Activated T-cell treated with anti-CD3 and anti-CD28 coated beads for 24 hours (primary cell): ENCODE measurements around the gene IPO4.

Experiments used
- DNase-seq: peaks from one replicate; pipeline ENCODE4 v3.0.0-alpha.2; 2020; ENCODE audit warnings: low read depth

The IPO4 gene

GRCh38 chr14:24194873-24195185 is 6.2 kb upstream of the IPO4 start:
- DNase-seq, result no peak

- no peak for DNase-seq
Measured at GRCh38 chr14:24194186-24194872, 5.7 kb upstream of the IPO4 start.

GRCh38 chr14:24192933-24193332 is 4.3 kb upstream of the IPO4 start:
- DNase-seq, result no peak

DNA sequence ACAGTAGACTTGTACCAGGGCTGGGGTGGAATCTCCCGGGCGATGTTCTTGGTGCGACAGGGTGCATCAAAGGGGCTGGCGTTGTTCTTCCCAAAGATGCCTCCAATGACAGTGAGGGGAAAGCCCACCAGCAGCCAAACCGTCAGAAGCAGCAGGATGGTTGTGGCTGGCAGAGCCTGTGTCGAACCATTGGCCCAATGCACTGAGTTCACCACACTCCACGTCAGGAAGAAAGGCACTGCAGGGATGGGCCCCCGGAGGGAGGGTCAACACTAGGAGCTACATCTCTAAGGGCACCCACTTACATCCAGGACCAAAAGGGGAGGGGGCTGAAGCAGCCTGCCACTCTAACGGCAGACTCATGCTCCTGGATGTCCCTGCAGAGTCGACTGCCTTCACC is 1.8 kb upstream of the IPO4 start:
- DNase-seq, result no peak

GRCh38 chr14:24189460-24189859 is 844 bp upstream of the IPO4 start:
- no peak for DNase-seq

DNA sequence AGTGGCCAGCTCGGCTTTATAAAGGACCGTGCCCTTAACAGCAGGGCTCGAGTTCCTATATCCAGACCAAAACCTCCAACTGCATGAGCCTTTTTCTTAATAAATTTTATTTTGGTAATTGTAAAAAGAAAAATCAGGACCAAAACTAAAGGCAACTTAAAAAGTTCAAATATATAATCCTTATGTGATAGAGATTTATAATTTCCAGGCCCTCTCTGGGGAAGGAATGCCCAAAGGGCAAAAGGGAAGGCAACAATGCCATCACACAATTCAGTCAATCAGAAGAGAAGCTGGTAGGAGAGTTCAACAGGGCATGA is 401 bp upstream of the IPO4 start:
- no peak for DNase-seq

- DNase-seq, result no peak
Measured at GRCh38 chr14:24187539-24187915, 1.1 kb downstream of the IPO4 start.

DNA sequence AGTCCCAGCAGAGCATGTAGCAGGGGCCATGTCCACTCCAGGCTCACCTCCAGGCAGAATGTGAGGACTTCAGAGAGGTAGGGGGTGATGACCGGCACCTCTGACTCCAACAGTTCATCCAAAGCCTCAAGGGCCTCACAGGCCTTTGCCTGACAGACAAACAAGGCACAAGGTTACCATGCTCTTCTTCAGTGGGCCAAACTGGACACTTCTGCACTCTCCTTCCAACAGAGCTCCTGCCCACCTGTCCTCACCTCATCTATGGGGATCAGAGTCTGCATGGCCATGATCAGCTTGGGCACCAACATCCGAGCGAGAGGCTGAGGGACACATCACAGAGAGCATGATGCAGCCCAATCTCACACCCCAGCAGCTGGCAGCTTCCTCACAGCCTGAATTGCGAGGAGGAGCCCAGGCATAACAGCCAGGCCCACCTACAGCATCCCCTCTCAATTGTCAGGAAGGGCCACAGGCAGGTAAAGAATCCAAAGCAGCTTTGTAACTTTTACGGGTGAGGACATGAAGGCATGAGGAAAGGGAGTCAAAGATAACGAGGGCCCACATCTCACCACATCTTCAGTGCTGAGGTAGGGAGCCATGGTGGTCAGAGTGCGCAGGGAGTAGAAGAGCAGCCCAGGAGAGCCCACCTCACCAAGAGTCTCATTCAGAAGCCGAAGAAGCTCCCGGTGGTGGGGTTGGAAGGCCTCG is 1.6 kb downstream of the IPO4 start:
- DNase-seq, result no peak

GRCh38 chr14:24185741-24186140 is 2.9 kb downstream of the IPO4 start:
- no peak for DNase-seq

DNA sequence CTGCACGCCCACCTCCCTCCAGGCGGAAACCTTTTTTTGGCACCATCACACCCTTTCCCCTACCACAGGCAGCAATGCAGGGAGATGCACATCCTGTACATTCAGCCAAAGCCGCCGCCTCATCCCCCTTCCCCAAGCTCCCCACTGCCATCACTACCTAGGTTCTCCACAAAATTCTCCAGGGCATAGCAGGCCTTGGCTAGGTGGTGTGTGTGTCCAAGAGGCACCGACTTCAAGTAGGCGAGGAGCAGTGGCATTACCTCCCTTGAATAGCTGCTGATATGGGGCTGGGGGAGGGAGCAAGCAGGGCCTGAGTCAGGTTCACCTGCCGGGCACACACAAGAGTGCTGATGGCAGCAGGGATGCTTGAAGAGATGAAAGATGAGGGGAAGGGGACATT is 3.6 kb downstream of the IPO4 start:
- DNase-seq, result no peak

DNA sequence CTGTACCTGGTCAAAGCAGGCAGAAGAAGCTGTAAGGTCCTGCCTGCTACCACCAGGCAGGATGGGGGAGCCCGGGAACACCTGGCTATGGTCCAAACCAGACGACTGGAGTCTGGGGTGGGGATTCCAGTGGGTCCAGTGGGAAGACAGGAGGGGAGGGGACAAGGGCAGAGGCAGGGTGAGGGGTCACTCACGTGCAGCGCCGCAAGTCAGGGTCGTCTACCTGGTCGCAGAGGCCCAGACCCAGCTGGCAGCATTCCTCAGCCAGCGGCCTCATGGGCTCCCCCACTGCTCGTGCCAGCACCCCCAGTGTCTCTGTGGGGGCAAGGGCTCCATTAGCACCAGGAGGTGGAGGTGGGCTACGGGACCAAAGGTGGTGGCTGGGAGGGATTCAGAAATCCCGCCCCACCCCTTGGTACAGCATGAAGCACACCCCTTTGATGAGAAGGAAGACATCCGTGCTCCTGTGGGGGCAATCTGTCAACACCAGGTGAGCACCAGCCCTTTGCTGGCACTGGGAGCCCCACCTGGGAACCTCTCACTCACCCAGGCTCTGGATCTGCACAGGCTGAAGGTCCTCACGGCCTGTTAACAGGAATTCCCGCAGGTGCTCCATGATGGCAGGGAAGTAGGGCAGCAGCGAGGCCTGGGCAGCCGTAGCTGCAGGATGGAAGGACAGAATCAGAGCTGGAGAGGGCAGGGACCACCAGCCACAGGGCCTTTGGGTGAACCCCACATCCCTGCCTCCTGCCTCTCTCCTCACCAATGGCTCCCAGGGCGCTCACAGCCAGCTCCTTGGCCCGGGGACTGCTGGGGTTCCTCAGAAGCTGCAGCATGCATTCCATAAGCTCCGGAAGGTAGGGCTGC is 4.3 kb downstream of the IPO4 start:
- no peak for DNase-seq

DNA sequence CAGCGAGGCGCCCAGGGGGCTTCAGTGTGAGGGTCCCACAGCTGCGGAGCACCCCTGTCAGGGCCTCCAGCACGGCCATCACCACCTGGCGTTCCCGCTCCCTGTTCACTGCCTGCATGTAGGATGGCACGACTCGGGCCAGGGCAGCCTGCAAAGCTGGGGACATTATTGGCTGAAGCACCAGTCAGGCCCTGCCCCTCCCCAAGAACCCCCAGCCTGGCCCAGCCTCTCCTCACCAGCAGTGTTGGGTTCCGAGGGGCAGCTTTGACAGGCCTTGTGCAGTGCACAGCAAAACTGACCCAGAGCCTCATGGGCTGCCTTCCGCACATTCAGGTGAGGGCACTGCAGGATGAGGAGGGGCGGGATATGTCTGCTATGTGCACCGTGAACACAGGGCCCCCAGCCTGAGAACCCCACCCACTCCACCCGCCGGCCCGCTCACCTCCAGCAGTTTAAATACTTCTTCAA is 5.6 kb downstream of the IPO4 start:
- DNase-seq, result no peak

DNA sequence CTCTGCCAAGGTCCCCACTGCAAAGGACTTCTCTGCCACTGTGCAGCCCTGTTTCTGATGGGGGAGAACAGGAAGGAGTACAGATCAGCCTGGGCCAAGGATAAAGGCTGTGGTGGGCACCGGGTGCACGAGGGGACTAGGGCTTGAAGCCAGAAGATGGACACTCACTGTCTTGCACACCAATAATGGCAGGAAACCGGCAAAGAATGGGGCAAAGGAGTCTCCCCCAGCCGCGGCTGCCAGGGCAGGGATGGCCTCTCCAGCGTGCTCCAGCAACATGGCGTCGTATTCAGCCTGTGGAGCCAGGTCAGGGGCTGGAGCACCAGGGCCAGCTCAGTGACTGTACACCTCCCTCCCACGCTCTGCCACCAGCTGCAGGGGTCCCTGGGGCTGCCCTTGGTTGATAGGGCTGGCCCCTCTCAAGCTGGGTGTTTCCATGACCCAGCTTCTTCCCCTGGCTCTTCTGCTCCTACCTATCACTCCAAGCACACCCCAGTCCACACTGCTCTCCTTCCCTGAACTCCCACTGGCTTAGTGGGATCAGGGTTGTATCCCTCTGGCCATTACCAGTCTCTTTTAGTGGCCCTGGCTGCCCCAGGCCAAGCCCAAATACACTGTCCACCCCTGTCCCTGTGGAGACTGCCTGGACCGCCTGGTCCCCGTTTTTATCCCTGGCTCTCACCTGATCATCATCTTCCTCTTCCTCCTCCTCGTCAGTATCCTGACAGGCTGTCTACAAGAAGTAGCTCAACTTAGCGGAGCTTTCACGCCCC is 6.3 kb downstream of the IPO4 start:
- DNase-seq, result no peak

DNA sequence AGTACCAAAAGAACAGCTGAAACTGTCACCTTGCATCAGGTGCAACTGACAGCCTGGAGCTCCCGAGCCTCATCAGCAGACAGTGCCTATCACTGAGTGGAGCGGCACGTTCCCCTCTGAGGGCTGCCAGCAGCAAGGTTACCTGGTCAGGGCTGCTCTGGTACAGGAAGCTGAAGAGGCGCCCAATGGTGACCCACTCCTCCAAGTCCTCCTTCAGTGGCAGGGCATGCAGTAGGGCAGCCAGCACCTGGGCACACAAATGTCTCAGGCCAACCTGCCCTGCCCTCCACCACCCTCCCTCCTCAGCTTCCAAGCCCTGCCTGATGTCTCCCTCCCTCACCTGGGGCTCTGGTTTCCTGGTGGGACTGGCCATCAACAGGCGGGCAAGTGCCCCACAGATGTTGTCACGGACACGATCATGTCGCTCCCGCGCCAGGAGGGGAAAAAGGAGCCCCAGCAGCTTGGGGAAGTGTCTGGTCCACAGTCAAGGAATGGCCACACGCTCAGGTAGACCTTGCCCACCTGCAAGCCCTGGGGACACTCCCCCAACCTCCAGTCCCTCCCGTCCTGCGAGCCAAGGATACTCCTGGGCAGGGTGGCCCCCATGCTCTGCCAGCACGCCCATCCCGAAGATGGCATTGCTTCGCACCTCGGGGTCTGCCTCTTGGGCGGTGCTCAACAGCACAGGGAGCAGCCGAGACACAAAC is 7.1 kb downstream of the IPO4 start:
- DNase-seq, result no peak

DNA sequence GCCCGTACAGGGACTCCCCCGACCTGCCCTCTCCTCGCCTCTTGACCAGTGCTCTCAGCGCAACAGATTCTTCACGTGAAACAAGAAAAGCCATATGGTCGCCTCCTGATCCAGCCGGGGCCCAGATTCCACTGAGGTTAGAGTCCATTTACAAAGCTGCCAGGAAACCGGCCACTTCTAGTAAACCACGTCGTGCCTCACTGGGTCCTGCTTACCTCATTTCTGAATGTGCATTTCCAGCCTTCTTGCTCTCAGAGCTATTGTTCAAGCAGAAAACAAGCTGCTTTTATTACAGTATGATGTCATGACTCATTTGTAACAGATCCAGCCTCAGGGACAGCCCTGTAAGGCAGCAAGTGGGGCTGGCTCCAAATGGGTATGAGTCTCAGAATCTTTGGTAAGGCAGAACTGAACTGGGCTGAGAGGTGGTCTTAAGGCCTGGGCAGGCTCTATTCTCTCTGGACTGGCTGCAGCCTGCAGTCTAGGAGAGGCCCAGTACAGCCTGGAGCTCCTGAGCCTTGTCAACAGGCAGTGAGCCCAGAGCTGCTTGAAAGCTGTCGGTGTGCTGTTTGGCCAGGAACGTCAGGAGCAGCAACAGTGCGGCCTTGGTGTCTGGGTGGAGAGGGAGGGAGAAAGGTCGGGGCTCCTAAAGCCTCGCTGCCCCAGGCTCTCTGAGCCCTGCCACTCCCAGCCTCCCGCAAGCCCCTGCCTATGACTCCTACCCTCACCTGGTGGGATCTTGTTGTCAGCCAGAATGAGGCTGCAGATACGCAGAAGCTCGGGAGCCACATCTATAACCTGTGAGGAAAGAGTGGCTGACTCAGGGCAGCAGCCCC is 8.4 kb downstream of the IPO4 start:
- no peak for DNase-seq

GRCh38 chr14:24179294-24179960 is 9.2 kb downstream of the IPO4 start:
- DNase-seq, result no peak

- DNase-seq, result no peak
Measured at GRCh38 chr14:24178399-24179178, 10.0 kb downstream of the IPO4 start.

DNA sequence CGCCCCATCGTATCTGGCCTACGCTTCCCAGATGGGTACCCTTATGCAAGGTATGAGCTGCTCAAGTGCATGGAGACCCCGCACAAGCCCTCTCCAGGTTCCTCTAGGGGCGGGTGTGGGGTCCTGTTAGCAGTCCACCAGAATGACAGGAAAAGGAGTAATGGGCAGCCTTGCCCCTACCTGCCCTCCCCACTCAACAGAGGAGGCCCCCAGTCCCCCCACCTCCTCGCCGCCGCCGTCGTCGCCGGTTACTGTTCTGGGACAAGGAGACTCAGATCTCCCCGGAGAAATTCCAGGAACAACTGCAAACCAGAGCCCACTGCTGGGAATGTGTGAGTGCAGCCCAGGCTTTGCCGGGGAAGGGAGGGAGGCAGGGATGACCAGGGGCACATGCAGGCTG is 10.7 kb downstream of the IPO4 start:
- no peak for DNase-seq

- no peak for DNase-seq
Measured at GRCh38 chr14:24177041-24177825, 11.4 kb downstream of the IPO4 start.
